ENCODE data around the gene ZNF341.

The ZNF341 gene

GRCh38 chr20:33803921-33804337 is 72.1 kb downstream of the ZNF341 start:
- DNase-seq, result no peak

- no peak for DNase-seq
These were observed 76.6 kb downstream of the ZNF341 start for GRCh38 chr20:33808388-33808787.

GRCh38 chr20:33810259-33810658 is 78.5 kb downstream of the ZNF341 start:
- DNase-seq, result no peak

GRCh38 chr20:33810885-33811775 is 79.3 kb downstream of the ZNF341 start, which contains the start of gene CHMP4B:
TSS of gene CHMP4B (plus strand) at chr20:33811348. CDS start at chr20:33811469, 121 bp downstream.
- DNase-seq, result peak; percentile 97 to 99 (median 98)

- peak in 2 of 3 experiments; percentile 53 to 67 for DNase-seq
These were observed 80.0 kb downstream of the ZNF341 start for GRCh38 chr20:33811776-33812151.

GRCh38 chr20:33812152-33812849 is 80.5 kb downstream of the ZNF341 start:
- DNase-seq, result peak in 1 of 3 experiments; percentile 61

- DNase-seq, result peak in 2 of 3 experiments; percentile 39 to 60
These were observed 81.2 kb downstream of the ZNF341 start for GRCh38 chr20:33812908-33813462.

GRCh38 chr20:33814238-33814712 is 82.5 kb downstream of the ZNF341 start:
- DNase-seq, result no peak

- no peak for DNase-seq
These were observed 83.9 kb downstream of the ZNF341 start for GRCh38 chr20:33815671-33816070.

- no peak for DNase-seq
These were observed 84.4 kb downstream of the ZNF341 start for GRCh38 chr20:33816191-33816590.

- no peak for DNase-seq
These were observed 85.6 kb downstream of the ZNF341 start for GRCh38 chr20:33817411-33817810.

- DNase-seq, result no peak
These were observed 87.7 kb downstream of the ZNF341 start for GRCh38 chr20:33819456-33819855.

- no peak for DNase-seq
These were observed 88.6 kb downstream of the ZNF341 start for GRCh38 chr20:33820362-33820761.

- no peak for DNase-seq
These were observed 89.6 kb downstream of the ZNF341 start for GRCh38 chr20:33821270-33821836.

- no peak for DNase-seq
These were observed 90.6 kb downstream of the ZNF341 start for GRCh38 chr20:33822423-33822822.

GRCh38 chr20:33822991-33823390 is 91.2 kb downstream of the ZNF341 start:
- DNase-seq, result no peak

GRCh38 chr20:33824852-33825251 is 93.1 kb downstream of the ZNF341 start:
- DNase-seq, result no peak

- no peak for DNase-seq
These were observed 93.8 kb downstream of the ZNF341 start for GRCh38 chr20:33825340-33826269.

- DNase-seq, result peak in 1 of 3 experiments; percentile 30
These were observed 94.6 kb downstream of the ZNF341 start for GRCh38 chr20:33826270-33826897.

GRCh38 chr20:33827109-33827508 is 95.3 kb downstream of the ZNF341 start:
- DNase-seq, result peak in 1 of 3 experiments; percentile 19

- peak in 1 of 3 experiments; percentile 47 for DNase-seq
These were observed 96.0 kb downstream of the ZNF341 start for GRCh38 chr20:33827634-33828325.

Data from NCI-H1417 (cell line).